Erythroblast (primary cell): ENCODE measurements around the gene FAM81A.
"Not testable (repeated sequence)": the region's sequence is repeated elsewhere in the genome, so short reads cannot be mapped to it uniquely, and the experiment has no call there.

Source experiments
- DNase-seq, 2 experiments: peaks; one replicate each; lab custom pipeline; 2025; lab: John Stamatoyannopoulos, UW
- GATA1 ChIP-seq: IDR thresholded peaks from 2 replicates; pipeline ENCODE4 v1.6.1; 2011; ENCODE audit warnings: low read depth, mild to moderate bottlenecking, control low read depth, low read length, moderate library complexity
- POLR2A ChIP-seq: IDR thresholded peaks from 2 replicates; pipeline ENCODE4 v1.6.1; 2011; ENCODE audit warnings: mild to moderate bottlenecking, low read length

The FAM81A gene

DNA sequence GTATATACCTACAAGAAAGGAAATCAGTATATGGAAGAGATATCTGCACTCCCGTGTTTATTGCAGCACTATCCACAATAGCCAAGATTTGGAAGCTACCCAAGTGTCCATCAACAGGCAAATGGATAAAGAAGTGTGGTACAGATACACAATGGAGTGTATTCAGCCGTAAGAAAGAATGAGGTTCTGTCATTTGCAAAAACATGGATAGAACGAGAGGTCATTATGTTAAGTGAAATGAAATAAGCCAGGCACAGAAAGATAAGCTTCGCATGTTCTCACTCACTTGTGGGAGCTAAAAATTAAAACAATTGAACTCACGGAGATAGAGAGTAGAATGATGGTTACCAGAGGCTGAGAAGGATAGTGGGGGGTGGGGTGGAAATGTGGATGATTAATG, 53.1 kb downstream of the FAM81A start:
- TF ChIP-seq GATA1 = no peak
- no peak for TF ChIP-seq POLR2A
- DNase-seq = no peak

DNA sequence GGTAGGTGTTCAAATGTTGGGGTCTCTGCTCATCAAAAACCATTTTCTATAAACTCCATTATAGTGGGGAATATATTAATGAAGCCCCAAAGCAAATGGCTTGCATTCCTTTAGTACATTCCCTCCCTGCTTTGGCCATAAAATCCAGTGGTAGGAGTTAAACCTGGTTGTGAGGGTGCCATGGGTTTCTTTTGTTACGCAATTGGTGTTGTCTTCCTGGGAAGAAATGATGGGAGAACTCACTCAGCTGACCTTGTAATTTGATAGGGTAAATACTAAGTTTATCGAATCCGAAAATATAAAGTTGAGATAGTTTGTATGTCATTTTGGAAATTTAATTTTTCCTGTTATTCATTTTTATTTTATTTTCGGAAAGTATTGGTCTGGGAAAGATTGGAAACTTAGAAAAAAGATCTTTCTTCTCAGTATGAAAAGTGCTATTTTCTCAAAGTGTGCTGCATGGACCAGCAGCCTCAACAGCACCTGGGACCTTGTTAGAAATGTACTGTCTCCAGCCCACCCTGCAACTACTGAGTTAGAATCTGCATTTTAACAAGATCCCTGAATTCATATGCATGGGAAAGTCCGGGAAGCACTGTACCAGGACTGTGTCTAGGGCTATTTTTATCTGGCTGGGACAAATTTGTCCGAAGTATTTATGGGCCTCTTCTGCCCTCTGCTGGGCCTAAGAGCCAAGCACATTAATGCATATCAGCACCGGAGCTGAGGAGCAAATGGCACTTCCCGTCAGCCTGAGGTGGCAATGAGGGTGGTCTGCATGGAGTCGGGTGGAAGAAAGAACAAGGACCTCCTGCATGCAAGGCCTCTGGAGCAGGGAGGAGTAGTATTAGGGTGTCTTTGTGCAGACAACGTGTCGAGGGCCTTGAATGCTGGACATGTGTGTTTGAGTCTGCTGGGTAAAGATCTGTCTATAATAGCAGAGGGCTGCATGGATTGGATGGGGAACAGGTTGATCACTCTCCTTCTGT, 54.7 kb downstream of the FAM81A start:
- peak; percentile 52 to 72 for DNase-seq
- TF ChIP-seq POLR2A (no peak), GATA1 (no peak)

DNA sequence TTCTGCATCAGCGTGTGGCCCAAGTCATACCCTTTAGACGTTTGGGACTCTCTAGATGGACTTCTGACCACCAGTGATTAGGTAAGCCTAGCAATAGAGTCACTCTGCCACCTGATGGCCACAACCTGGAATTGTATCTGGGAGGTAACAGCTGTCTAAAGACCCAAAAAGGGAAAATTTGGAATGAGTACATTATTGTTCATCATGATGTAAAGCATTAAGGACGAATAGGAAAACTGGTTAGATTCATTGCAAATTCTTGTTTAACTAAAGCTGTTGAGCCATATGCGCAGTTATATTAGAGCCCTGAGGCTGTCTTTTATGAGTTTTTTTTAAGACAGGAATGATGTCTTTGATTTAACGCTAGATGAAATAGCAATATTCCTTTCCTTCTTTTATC, 63.6 kb downstream of the FAM81A start:
- TF ChIP-seq GATA1 (no peak), POLR2A (no peak)
- peak; percentile 33 to 64 for DNase-seq

- no peak for DNase-seq
- TF ChIP-seq POLR2A = no peak
- no peak for TF ChIP-seq GATA1
Measured at GRCh38 chr15:59515190-59515589, 77.2 kb downstream of the FAM81A start.

- TF ChIP-seq GATA1 (no peak), POLR2A (no peak)
- no peak for DNase-seq
Measured at GRCh38 chr15:59516655-59517461, 78.9 kb downstream of the FAM81A start.

DNA sequence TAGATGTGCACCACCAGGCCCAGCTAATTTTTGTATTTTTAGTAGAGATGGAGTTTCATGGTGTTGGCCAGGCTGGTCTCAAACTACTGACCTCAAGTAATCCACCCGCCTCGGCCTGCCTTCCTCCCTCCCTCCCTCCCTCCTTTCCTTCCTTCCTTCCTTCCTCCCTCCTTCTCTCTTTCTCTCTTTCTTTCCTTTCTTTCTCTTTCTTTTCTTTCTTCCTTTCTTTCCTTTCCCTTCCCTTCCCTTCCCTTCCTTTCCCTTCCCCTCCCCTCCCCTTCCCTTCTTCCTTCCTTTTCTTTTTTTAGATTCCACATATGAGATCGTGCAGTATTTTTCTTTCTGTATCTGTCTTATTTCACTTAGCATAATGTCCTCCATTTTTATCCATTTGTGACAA, 81.3 kb downstream of the FAM81A start:
- DNase-seq = no peak
- TF ChIP-seq POLR2A = no peak
- TF ChIP-seq GATA1 = no peak

GRCh38 chr15:59521443-59521842, 83.5 kb downstream of the FAM81A start:
- TF ChIP-seq POLR2A (no peak), GATA1 (no peak)
- no peak for DNase-seq

DNA sequence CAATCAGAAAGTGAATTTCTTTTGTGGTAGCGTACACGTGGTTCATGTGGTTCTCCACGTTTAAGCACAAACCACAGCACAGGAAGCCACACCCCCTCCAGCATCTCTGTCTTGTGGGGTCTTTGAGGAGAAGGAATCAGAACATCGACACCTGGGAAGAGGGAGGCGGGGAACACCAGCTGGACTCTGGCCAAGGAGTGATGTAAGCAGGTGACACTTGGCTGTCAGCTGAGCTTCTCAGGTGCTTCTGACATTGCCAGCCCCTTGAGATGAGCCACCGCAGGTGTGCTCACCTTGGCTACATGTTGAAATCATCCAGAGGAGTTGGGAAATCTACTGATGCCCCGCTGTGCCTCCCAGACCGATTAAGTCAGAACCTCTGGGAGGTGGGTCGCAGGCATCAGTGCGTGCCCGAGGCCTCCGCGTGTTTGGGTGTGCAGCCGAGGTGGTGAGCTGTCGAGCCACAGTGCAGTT, 85.0 kb downstream of the FAM81A start:
- TF ChIP-seq POLR2A (no peak), GATA1 (no peak)
- no peak for DNase-seq

DNA sequence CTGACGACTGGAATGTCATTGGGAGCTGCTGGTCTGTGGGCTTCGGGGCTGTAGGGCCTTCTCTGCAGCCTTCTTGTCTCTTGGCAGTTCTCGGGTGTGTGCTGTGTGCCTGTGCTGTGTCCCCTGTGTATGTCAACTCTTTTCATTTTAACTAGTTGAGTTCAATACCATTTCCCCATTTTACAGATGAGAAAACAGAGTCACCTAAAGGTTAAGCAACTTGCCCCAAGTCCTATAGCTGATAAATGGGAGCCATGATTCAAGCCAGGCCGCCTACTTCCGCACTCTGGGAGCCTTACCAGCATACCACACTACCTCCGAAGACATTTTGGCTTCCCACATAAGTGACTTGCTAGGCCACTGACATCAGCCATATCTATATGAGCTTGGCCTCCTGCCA, 85.7 kb downstream of the FAM81A start:
- DNase-seq = no peak
- TF ChIP-seq POLR2A = no peak
- TF ChIP-seq GATA1 = no peak

GRCh38 chr15:59524331-59524731, 86.3 kb downstream of the FAM81A start:
- DNase-seq = no peak
- TF ChIP-seq GATA1 (no peak), POLR2A (no peak)

DNA sequence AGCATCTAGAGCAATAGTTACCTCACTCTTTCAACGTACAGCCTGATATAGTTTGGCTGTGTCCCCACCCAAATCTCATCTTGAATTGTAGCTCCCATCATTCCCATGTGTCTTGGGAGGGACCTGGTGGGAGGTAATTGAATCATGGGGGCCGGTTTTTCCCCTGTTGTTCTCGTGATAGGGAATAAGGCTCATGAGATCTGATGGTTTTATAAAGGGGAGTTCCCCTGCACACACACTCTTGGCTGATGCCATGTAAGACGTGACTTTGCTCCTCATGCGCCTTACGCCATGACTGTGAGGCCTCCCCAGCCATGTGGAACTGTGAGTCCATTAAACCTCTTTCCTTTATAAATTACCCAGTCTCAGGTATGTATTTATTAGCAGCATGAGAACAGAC, 88.5 kb downstream of the FAM81A start:
- not testable (repeated sequence) for DNase-seq

GRCh38 chr15:59528429-59528828, 90.4 kb downstream of the FAM81A start:
- DNase-seq = no peak

DNA sequence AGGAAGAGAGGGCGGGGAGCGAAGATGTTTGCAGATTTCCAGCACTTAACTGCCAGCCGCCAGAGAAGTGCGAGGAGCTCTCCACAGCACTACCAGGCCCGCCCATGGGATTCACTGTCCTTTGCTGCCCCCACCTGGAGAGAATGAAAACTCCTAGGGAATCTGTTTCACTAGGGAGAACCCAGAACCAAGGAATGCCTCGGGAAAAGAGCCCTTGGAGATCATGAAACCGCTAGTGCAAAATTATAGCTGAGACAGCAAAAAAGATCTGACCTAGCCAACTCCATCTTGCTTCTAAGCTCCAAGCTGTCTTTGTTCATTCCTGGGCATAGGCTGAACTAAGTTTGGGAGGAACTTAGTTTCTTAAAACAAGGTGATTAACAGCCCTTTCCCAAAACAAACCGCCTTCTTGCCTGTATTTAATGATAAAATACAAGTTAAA, 91.0 kb downstream of the FAM81A start:
- TF ChIP-seq GATA1 (no peak), POLR2A (no peak)
- peak; percentile 56 to 79 for DNase-seq

More at GRCh38 chr15:59528429-59528828, 90.4 kb downstream of the FAM81A start:
- TF ChIP-seq GATA1 = no peak
- no peak for TF ChIP-seq POLR2A
